GM18511 (cell line): ENCODE measurements around the gene C1orf174.

Source experiments
- ATAC-seq: cut with Tn5 transposase; IDR thresholded peaks from one replicate; pipeline ENCODE4 v1.9.1; 2021; ENCODE audit warnings: mild to moderate bottlenecking, moderate library complexity; ENCODE audit not compliant: unreplicated experiment

Gene C1orf174

DNA sequence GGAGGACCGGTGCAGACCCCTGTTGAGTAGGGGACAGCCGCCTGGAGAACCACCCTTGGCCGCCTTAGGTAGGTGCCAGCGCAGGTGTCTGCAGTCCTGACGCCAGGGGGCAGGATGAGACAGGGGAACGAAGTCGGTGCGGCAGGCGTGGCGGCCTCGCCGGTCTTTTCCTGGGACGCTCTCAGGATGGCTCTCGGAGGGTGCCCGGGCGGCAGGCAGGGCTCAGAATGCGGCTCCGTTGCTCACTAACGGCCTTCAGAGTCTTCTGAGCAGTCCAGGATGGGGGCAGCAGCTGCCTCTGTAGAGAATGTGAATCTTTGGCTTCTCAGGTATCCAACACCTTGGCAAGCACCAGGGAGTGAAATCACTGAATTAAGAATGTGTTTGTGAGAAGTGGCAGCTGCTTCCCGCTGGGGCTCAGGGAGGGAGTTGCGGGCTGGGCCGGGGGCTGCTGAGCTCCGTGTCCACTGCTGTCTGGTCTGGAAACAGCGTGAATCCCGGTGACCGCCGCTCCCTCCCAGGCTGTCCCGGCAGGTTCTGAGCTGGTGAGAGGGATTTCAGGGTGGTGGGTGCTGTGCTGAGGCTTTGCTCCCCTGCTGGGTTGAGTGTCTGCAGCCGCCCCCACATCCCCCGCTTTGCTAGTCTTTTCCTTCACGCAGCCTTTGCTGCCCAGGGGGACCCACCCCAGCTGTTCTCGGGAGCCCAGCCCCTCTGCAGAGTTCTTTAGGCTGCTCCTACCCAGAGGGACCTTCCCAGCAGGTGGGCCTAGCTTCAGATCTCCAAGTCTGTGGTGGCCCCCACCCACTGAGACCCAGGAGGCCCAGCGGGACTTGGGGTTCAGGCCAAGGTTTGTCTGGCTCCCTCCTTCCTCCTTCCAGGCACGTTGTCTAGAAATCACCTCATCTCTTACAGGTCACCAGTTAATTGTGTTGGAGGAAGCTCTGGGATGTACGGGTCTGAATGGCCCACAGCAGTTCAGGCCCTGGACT lies 11.1 kb upstream of the C1orf174 start:
- peak; percentile 54 for ATAC-seq

DNA sequence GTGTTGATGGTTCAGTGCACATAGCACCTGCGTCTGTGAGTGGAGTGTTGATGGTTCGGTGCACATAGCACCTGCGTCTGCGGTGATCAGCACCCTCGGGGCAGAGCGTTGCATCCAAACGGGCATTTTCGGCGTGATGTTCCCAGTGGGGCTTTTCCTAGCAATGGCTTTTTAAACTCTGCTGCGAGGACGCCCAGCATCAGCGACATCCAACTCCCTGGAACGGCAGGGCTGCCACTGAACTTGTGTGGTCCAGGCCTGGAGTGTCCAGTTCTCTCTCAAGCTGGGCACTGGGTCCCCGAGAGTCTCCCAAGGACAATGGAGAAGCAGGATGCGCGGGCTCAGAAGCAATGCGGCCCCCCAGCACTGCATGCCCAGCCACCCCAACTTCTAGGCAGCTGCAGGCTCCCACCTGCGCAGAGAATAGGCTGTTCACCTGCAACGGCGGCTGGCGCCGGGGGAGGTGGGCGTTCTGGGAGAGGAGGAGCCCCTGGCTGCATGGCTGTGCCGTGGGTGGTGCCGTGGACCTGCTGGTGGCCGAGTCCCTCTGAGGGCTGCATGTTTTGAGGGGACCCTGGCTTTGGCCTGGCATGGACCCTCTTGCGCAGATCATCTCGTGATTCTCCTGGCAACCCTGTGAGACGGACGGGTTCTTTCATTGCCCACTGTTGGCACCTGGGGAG lies 10.1 kb upstream of the C1orf174 start:
- ATAC-seq: no peak

DNA sequence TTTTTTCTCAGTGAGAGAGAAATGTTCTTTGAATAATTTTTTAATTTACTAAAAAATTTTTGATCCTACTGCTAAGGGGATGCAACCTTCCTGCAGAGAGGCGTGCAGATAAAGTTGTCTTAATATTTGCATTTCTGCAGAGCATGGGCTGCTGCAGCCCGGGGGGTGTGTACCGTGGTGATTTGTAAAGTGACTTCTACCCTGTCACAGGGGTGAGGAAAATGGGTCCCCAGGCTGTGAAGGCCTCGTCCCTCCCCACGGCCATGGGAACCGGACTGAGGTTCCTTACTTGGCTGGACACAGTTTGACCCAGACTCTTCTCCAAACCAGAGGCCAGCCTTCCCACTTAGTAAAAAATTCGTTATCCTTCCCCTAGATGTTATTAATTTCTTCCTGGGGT lies 9.5 kb upstream of the C1orf174 start:
- ATAC-seq: no peak

DNA sequence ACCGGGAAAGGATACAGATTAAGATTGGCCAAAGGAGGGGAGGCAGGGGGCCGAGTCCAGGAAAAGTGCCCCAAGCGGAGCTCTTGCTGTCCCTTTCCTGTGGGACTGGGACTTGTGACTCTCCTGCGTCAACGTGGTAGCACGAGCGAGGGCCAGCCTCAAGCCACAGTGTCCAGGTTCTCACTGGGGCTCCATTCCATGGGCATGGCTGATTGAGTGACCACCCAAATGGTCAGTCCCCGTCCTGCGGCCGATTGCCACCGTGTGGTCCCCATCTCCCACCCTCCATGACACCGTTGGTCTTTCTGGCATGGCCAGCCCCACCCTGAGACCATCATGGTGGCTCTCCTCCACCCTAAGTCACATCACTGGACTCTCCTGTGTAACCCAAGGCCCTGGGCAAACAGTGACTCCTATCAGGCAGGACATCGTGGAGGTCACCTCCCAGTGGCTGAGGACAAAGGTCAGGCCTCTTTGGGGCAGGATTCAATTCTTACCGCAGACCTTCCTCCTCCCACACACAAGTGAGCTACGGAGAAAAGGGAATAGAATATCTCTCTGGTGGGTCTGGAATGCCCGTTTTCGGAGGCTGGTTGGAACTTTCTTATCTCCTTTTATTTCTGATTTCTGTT lies 8.9 kb upstream of the C1orf174 start:
- ATAC-seq: no peak

DNA sequence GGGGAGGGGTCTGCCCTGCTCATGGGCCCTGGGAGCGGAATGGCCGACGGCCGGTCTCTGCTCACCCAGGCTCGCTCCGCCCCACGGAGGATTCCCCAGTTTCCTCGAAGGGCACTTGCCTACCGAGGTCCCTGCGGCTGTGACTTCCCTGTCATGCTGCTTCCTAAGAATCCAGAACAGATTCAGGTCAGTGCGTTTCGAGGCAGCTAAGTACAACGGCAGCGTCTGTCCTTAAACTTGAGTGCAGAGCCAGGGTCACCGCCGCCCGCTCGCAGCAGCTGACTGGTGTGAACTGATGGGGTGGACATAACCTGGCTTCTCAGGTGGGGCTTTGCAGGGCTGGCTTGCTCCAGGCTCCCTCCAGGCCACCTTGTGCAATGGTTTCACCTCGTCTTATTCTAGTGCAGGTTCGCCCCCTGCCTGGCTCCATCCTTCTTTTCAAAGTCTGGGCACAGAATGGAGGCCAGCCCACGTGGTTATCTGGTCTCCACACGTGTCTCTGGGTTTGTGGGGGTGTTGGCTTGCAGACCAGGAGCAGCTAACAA lies 7.6 kb upstream of the C1orf174 start:
- no peak for ATAC-seq

DNA sequence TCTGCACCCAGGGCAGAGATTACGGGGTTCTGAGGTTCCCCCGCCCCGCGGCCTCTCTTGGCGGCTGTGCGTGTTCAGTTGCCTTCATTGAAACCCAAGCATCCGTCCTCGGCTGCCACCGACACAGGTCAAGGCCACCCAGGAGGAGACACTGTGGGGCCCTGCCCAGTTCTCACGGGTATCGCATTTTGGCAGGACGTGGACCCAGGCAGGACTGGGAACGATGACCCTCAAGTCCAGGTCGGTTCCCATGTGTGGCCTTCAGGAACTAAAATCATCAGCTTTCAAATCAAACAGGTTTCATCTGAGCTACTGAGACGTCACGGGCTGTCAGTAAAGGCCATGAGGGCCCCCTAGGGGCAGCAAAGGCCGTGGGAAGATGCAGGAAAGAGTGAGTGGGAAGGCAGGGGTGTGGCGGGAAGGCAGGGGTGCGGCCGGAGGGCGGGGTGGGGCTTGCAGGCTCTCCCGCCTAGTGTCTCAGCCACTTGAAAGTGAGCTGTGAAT lies 7.0 kb upstream of the C1orf174 start:
- no peak for ATAC-seq

DNA sequence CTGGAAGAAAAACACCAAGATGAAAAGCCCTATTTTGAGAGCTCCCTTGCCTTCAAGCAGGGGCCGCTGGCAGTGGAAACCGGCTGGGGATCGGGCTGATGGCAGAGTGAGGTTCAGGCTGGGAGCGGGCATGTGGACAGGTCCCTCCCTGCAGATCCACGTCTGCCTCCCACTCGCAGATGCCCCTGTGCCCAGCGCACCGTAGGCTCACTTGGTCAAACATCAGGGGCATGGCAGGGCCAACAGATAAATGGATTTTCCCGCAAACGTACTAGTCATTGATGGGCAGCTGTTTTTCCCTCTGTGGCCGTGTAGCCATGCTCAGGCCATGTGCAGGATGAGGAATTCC lies 6.6 kb upstream of the C1orf174 start:
- no peak for ATAC-seq

DNA sequence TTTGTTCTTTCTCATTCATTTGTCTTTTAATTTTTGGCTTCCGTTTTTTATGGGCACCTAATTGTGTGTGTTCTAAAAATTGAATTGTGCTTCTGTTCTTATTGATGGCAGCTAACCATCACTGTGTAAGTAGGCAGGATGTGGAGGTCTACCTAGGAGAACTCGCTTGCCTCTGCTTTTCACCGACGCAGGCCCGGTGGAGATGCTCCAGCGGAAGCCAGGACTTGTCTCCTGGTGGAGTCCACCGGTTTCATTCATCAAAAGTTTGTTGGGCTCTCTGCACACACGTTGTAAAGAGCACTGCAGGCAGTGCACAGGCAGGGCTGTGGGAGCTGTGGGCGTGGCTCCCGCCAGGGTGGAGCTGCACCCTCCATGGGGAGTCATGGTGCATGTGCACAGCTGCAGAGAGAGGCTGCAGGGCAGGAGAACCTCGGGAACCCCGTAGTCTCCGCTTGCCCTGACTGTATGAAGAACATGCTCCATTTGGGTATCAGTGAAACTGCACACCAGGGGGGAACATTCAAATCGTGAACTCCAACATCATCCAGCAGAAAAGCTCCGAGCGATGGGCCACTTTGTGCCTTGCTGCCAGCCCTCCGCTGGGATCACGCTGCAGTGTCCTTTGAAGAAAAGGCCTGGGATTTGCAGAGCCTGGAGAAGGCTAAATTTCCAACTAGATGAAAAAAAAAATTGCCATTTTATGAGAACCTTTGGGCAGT lies 6.0 kb upstream of the C1orf174 start:
- ATAC-seq: no peak

DNA sequence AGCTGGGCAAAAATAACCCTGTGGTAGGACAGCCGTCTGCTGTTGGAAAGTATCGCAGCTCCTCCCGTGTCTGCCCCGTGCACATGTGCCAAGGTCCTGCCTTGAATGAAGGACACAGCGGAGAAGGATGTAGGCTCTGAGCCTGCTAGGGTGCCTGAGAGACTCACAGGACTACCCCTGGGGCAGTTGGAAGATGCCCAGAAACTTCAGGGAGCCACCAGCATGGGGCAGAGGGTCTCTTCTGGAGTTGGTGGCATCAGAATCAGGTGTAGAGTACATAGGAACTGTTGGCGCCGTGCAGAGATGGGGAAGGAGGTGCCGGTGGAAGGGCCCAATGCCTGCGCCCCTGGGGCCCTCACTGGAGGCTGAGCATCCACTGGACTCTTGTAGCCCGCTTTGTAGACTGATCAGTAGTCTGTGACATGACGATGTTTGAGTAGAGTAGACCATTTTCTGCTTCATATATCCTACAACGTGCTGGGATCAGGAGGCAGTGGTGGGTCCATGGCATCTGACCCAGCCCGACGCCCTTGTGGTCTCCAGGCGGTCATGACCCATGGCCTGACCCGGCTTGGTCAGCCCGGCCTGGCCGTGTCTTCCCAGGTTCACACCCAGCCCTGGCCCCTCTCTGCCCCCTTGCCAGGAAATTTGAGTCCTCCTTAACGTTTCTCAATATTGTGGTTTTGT lies 5.3 kb upstream of the C1orf174 start:
- ATAC-seq: no peak

DNA sequence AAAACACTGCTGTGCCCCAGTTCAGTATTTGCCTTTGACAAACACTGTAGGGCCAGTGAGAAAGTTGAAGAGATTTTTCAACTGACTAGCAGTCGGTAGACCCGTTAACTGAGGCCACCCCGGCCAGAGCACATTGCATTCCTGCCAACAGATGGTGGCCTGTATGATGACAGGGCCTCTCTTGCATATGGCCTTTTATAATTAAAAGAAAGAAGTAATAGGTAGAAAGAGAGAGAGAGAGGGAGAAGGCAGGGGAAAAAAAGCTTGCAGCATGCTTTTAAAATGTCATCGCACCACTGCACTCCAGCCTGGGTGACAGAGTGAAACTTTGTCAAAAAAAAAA lies 4.7 kb upstream of the C1orf174 start:
- no peak for ATAC-seq

DNA sequence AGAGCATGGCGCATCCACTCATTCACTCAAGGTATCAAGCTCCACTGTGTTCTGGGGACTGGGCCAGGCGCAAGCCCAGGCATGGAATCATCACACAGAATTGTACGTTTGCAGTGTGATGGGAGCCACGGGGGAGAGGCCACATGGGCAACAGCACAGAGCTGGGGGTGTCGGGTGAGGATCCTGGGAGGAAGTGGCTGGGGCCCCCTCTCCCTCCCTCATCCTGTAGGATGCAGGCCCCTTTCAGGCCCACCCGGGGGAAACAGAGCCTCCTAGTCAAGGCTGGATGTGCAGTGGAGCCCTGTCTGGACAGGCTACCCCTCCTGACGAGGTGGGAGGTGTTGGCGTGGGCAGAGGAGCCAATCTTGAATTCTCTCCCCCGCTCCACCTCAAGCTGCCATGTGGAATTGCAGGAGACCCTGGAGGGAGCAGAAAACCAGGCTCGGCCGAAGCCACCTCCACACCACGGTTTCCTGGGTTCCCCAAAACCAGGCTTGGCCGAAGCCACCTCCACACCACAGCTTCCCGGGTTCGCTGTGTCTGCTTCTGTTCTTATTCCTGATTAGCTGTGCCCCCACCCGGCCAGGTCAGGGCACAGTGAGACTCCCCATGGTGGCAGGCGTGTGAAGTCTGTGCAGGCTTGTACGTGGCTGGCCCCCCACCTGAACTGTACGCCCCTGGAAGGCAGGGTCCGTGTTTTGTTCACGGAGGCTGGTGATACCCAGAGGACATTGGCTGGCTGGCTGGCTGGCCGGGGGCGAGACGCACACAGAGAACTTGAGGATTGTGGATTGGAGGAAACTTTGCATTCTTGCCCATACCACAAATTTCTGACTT lies 4.2 kb upstream of the C1orf174 start:
- no peak for ATAC-seq

DNA sequence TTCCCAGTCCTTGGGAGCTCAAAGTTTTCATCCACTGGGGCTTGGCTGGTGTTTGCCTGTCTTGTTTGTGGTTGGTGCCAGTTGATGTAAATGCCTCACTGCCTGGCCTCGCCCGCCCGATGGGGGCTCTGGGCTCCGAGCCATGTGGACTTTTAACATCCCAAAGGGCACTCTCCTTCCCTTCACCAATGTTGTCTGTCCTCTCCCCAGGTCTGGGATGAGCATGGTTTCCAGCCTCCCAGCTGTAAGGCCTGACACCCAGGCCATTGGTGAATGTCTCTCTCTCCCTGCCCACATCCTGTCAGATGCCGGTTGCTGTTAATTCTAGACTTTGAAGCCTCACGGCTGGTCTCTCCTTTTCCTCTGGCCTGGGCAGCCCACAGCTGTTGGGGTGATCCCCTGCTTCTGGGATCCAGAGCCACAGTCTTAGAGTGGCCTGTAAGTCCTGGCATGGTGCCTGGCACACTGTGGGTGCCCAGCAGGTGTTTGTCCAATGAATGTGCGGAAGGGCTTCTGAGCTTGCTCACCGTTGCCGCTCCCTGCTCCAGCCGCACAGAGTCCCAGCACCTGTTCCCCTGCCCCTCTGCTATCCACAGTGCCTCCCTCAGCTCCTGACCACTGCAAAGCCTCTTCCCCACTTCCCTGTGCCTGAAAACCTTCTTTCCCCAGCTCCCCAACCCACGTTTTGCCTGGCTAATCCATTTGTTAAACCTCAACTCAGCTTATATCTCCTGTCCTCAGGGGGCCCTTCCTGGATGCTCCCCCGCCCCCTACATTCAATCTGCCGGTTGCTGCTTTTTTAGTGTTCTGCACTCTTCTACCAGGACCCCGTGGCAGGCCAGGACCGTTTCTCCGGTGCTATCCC lies 3.3 kb upstream of the C1orf174 start:
- no peak for ATAC-seq

DNA sequence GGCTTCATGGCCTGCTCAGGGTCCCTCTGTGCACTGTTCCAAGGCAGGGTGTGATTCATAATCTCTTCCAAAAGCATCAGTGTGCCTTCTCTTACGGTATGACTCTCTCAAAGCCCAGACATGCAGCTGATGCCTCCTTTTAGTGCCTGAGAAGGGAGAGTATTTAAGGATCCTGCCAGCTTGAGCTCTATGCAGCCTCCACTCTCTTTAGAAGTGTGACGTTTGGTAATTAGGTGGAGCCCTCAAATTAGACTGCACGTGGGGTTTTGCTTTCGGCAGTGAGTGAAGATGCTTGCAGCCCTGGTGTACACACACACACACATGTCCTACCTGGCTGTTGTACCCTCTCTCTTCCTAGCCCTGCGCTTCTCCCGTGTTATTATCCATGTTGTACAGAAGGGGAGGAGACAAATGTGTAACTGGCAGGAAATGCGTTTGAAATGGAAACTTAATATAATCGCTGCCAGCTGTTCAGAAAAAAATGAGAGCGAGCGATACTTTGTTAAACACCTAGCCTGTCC lies 2.6 kb upstream of the C1orf174 start:
- ATAC-seq: no peak

DNA sequence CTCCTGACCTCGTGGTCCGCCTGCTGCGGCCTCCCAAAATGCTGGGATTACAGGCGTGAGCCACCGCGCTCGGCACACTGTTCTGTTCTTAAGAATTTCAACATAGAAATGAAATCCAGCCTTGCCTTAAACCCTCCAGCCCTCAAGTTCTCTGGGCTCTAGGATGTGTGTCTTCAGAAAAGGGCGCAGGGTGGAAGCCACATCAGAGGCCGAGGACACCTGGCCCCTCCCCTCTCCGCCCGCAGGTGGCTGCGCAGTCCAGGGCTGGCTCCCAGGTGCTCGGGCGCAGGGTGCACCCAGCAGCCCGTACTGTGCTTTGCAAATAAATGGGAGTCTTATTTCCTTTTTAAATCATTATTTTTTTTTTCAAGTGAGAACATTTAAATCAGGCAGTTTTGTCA lies 2.0 kb upstream of the C1orf174 start:
- ATAC-seq: no peak

DNA sequence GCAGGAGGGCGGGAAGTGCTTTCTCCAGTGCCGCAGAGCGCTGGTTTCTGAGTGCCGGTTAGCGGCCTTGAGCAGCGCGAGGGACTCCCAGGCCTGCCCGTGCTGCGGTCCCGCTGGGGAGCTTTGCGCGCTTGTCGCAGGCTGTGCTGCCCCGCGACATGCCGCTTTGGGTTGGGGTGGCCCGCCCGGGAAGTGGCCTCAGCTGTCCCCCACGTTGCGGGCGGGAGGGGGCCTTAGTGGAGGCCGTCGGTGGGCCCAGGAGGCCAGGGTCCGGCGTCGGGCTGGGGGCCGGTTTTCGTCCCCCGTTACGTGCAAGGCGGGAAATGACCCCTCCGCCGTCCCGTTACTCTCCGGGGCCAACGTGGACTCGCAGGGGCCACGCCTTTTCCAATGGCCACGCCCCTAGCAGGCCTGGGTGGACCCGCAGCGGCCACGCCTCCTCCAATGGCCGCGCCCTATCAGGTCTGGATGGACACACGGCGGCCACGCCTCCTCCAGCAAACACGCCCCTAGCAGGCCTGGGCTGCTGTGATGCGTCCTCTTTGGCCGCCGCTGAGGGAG lies 977 bp upstream of the C1orf174 start:
- ATAC-seq: peak; percentile 57

DNA sequence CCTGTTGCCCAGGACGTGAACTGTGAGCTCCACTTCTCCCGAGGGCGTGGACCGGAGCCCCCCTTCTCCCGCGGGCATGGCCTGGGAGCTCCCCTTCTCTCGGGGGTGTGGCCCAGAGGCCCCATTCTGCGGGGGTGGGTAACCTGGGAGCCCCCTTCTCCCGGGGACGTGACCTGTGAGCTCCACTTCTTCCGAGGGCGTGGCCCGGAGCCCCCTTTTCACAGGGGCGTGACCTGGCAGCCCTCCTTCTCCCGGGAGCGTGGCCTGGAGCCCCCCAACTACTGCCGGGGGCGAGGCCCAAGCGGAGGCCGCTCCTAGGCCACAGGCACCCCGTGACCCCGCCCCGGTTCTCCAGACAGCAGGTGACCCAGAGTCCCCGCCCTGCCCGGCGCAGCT lies 320 bp downstream of the C1orf174 start:
- peak; percentile 3 for ATAC-seq

DNA sequence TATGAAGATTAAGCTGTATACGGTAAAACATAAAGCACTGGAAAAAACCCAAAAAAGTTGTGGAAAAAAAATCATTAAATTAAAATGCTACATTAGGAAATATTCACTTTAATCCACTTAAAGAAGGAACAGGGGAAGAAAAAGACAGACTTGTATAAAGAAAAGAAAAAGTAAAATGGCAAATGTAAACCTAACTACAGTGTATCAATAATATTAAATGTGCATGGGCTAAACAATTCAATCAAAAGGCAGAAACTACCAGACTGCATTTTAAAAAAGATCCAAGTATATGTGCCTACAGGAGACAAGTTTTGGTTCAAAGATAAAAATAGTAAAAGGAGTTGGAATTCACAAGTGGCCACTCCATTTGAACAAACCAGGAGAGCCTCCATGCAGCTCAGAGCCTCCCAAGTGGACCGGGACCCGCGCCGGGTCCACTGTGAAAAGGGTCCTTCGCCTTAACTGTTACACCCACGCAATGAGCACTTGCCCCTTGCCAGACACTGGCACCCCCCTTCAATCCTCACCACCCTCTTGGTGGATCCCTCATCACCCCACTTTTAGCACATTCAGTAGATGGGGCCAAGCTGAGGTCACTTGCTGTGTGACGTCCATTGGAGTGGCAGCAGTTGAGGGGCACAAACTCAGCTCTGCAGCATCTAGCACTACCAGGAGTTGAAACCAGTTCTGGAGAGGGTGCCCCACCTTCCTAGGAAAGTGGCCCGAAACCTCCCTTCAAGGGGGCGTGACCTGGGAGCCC lies 898 bp downstream of the C1orf174 start:
- no peak for ATAC-seq
